PC-3 (cell line): ENCODE data around the gene CEP112.

ENCODE experiments used
- EZH2 ChIP-seq: fragments of 300-600 bp; sonication (generic); IDR thresholded peaks from one replicate; pipeline ENCODE4 v1.6.1; 2017; ENCODE audit warnings: antibody characterized with exemption, mild to moderate bottlenecking, low read length; ENCODE audit not compliant: unreplicated experiment
- TF ChIP-seq, protein P1 (sequence below): fragments of 300-600 bp; sonication (generic); conservative IDR thresholded peaks from 2 replicates; pipeline ENCODE4 v1.5.1; 2017; ENCODE audit warnings: antibody characterized with exemption, low read depth, mild to moderate bottlenecking, low read length

- TF ChIP-seq, protein P1, sequence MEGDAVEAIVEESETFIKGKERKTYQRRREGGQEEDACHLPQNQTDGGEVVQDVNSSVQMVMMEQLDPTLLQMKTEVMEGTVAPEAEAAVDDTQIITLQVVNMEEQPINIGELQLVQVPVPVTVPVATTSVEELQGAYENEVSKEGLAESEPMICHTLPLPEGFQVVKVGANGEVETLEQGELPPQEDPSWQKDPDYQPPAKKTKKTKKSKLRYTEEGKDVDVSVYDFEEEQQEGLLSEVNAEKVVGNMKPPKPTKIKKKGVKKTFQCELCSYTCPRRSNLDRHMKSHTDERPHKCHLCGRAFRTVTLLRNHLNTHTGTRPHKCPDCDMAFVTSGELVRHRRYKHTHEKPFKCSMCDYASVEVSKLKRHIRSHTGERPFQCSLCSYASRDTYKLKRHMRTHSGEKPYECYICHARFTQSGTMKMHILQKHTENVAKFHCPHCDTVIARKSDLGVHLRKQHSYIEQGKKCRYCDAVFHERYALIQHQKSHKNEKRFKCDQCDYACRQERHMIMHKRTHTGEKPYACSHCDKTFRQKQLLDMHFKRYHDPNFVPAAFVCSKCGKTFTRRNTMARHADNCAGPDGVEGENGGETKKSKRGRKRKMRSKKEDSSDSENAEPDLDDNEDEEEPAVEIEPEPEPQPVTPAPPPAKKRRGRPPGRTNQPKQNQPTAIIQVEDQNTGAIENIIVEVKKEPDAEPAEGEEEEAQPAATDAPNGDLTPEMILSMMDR: no peak
- no peak for TF ChIP-seq EZH2
These were observed 19.3 kb upstream of the CEP112 start for GRCh38 chr17:66211047-66211810.
